Fibroblast of lung (primary cell): ENCODE data around the gene SUGCT. TPM values are rescaled to one million over a fixed set of nuclear protein-coding genes. Genes with fewer than 3 reads are reported as not detected.
A peak's percentile ranks its signal among the peaks of the same experiment; 100 is the strongest.

Experiments
- DNase-seq, 2 donors: peaks; one replicate each; pipeline versions ENCODE4 v3.0.0 to v3.0.0-alpha.2; 2010; ENCODE audit warnings: low read depth in 2 of 2
- H2AFZ ChIP-seq: 2 replicates; pipeline ENCODE4 v1.5.1; 2012; ENCODE audit warnings: low read length, control low read depth, inconsistent platforms
- H3K27ac ChIP-seq: 2 replicates; pipeline ENCODE4 v1.5.1; 2011; ENCODE audit warnings: low read length, control low read depth; ENCODE audit not compliant: insufficient read depth
- H3K27me3 ChIP-seq: 2 replicates; pipeline ENCODE4 v1.5.1; 2011; ENCODE audit warnings: mild to moderate bottlenecking, low read length; ENCODE audit not compliant: control insufficient read depth, insufficient read depth
- H3K36me3 ChIP-seq: 2 replicates; pipeline ENCODE4 v1.5.1; 2011; ENCODE audit warnings: low read length; ENCODE audit not compliant: control insufficient read depth, insufficient read depth
- H3K4me1 ChIP-seq: 2 replicates; pipeline ENCODE4 v1.5.1; 2011; ENCODE audit warnings: low read length; ENCODE audit not compliant: control insufficient read depth, insufficient read depth; ENCODE audit errors: extremely low read depth
- H3K4me2 ChIP-seq: 2 replicates; pipeline ENCODE4 v1.5.1; 2011; ENCODE audit warnings: low read length, control low read depth; ENCODE audit not compliant: insufficient read depth; ENCODE audit errors: extremely low read depth
- H3K4me3 ChIP-seq, 4 experiments: fragments of 200-600 bp in 1 of 4; sonication (generic) in 1 of 4; replicated peaks in 1 of 4; 2 replicates each; pipeline ENCODE4 v1.5.1; 2011 to 2016; ENCODE audit warnings: low read length in 4 of 4, low read depth in 3 of 4, mild to moderate bottlenecking in 3 of 4, control low read depth in 2 of 4, inconsistent platforms in 1 of 4, mixed read lengths in 1 of 4; ENCODE audit not compliant: insufficient read depth in 1 of 4; ENCODE audit errors: control extremely low read depth in 1 of 4
- H3K79me2 ChIP-seq: 2 replicates; pipeline ENCODE4 v1.5.1; 2012; ENCODE audit warnings: mild to moderate bottlenecking, low read length, inconsistent platforms; ENCODE audit not compliant: control insufficient read depth, insufficient read depth
- H3K9ac ChIP-seq: 2 replicates; pipeline ENCODE4 v1.5.1; 2011; ENCODE audit warnings: mild to moderate bottlenecking, low read length, control low read depth; ENCODE audit not compliant: insufficient read depth
- H3K9me3 ChIP-seq: 2 replicates; pipeline ENCODE4 v1.5.1; 2012; ENCODE audit warnings: low read depth, low read length; ENCODE audit not compliant: control insufficient read depth, insufficient read depth
- H4K20me1 ChIP-seq: 2 replicates; pipeline ENCODE4 v1.5.1; 2011; ENCODE audit warnings: low read length; ENCODE audit not compliant: control insufficient read depth, insufficient read depth; ENCODE audit errors: extremely low read depth
- EZH2 ChIP-seq: IDR thresholded peaks from 2 replicates; pipeline ENCODE4 v1.5.1; 2012; ENCODE audit warnings: low read length, control low read depth, mild to moderate bottlenecking; ENCODE audit errors: missing control alignments
- polyA plus RNA-seq, 2 donors: library from polyadenylated mRNA; depleted of rRNA in 1 of 2; stranded (reverse) in 1 of 2; unstranded in 1 of 2; fragments of >200 nt; gene quantifications; 2 replicates each; pipeline ENCODE4 v1.2.1, GENCODE V29; 2011 to 2012; ENCODE audit warnings: missing spikeins in 1 of 2
- total RNA-seq: library from RNA; depleted of rRNA; stranded (reverse); fragments of >200 nt; gene quantifications from 2 replicates; pipeline ENCODE4 v1.2.1, GENCODE V29; 2014
- TF ChIP-seq, protein P1 (sequence below), 2 donors: IDR thresholded peaks in 1 of 2; conservative IDR thresholded peaks in 1 of 2; 1 replicate in 1 of 2; 2 replicates in 1 of 2; pipeline ENCODE4 v1.5.1; 2011 to 2012; ENCODE audit warnings: low read length in 2 of 2, control low read depth in 1 of 2, inconsistent platforms in 1 of 2, low read depth in 1 of 2, mild to moderate bottlenecking in 1 of 2

The SUGCT gene
- total and polyA plus RNA-seq, 2 donors (not counting 1 experiment from before 2014, with no cell fraction given): 8.4 to 16.5 TPM

DNA sequence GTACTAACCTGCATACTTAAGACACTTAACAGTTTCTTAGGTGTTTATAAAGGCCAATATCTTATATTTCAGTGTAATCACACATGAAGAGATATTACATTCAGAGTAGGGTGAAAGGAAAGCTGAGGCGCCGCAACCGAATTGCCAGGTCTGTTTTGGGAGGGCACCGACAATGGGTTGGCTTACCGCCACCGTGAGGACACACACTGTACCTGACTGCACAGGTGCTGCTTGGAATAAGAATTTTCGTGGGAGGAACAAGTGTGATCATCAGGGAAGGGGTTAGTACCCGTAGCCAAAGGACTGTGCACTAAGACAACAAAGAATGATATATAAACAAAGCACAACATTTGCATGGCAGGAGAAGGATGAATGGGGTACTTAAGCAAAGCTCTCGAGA is 591.8 kb downstream of the SUGCT start:
- Histone ChIP-seq H3K9ac (no peak overlapping the region), H3K27ac (no peak overlapping the region), H3K79me2 (no peaks in the 10 kb centered on the region), H3K36me3 (no peaks in the 10 kb centered on the region), H3K9me3 (no peaks in the 10 kb centered on the region), H3K4me2 (no peak overlapping the region), H3K4me3 (no peak overlapping the region), H3K27me3 (no peaks in the 10 kb centered on the region), H2AFZ (no peak overlapping the region), H3K4me1 (no peaks in the 10 kb centered on the region), H4K20me1 (no peaks in the 10 kb centered on the region)
- no peak for DNase-seq
- TF ChIP-seq EZH2: no peak
- TF ChIP-seq, protein P1, sequence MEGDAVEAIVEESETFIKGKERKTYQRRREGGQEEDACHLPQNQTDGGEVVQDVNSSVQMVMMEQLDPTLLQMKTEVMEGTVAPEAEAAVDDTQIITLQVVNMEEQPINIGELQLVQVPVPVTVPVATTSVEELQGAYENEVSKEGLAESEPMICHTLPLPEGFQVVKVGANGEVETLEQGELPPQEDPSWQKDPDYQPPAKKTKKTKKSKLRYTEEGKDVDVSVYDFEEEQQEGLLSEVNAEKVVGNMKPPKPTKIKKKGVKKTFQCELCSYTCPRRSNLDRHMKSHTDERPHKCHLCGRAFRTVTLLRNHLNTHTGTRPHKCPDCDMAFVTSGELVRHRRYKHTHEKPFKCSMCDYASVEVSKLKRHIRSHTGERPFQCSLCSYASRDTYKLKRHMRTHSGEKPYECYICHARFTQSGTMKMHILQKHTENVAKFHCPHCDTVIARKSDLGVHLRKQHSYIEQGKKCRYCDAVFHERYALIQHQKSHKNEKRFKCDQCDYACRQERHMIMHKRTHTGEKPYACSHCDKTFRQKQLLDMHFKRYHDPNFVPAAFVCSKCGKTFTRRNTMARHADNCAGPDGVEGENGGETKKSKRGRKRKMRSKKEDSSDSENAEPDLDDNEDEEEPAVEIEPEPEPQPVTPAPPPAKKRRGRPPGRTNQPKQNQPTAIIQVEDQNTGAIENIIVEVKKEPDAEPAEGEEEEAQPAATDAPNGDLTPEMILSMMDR (conservative IDR thresholded peaks at IDR 0.05 in 1 of 2, IDR thresholded peaks at IDR 0.05 in 1 of 2; ENCODE audit: low read depth in 1 of 2, low read length in 2 of 2): no peak

DNA sequence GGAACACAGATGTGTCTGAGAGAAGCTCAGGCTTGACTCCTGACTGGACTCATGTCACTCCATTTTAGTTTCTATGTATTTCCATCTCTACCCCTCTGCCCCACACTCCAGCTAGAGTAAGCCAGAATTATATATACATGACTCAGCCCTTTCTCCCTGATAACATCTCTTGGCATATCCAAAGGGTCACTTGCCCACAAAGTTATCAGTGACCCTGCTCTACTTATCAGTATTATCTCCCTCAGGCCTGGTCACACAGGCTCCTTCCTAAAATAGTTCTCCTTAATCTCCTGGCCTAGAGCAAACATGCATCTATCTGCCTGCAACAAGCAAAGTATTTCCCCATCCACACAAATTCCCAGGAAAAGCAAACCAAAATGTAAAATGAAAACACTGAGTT is 598.3 kb downstream of the SUGCT start:
- peak in 1 of 2 donors; percentile 26 for DNase-seq
- Histone ChIP-seq H3K4me3 (no peak overlapping the region), H3K27ac (no peak overlapping the region), H3K79me2 (no peaks in the 10 kb centered on the region), H3K4me2 (no peak overlapping the region), H3K9me3 (no peaks in the 10 kb centered on the region), H4K20me1 (no peaks in the 10 kb centered on the region), H3K27me3 (no peaks in the 10 kb centered on the region), H3K4me1 (no peaks in the 10 kb centered on the region), H2AFZ (no peak overlapping the region), H3K9ac (no peak overlapping the region), H3K36me3 (no peaks in the 10 kb centered on the region)
- TF ChIP-seq EZH2: no peak
- TF ChIP-seq, protein P1 (conservative IDR thresholded peaks at IDR 0.05 in 1 of 2, IDR thresholded peaks at IDR 0.05 in 1 of 2; ENCODE audit: low read depth in 1 of 2, low read length in 2 of 2): no peak

GRCh38 chr7:40733578-40733977 is 598.8 kb downstream of the SUGCT start:
- H3K9ac ChIP-seq: no peak overlapping the region
- H4K20me1 ChIP-seq: no peaks in the 10 kb centered on the region
- no peaks in the 10 kb centered on the region for H3K27me3 ChIP-seq
- no peak overlapping the region for H3K4me2 ChIP-seq
- no peak overlapping the region for H2AFZ ChIP-seq
- no peak overlapping the region for H3K4me3 ChIP-seq
- TF ChIP-seq EZH2: no peak
- TF ChIP-seq, protein P1 (conservative IDR thresholded peaks at IDR 0.05 in 1 of 2, IDR thresholded peaks at IDR 0.05 in 1 of 2; ENCODE audit: low read depth in 1 of 2, low read length in 2 of 2): no peak
- H3K4me1 ChIP-seq: no peaks in the 10 kb centered on the region
- no peaks in the 10 kb centered on the region for H3K9me3 ChIP-seq
- no peak overlapping the region for H3K27ac ChIP-seq
- no peaks in the 10 kb centered on the region for H3K79me2 ChIP-seq
- no peak for DNase-seq
- no peaks in the 10 kb centered on the region for H3K36me3 ChIP-seq
